Tibial artery (tissue), 4 donors: ENCODE measurements around the gene CARMIL1.

Source experiments
- DNase-seq, 2 donors: peaks; one replicate each; pipeline ENCODE4 v3.0.0-alpha.2; 2019
- H3K27ac ChIP-seq, 2 donors: fragments of 200-600 bp; sonication (generic) in 1 of 2; 1 replicate in 1 of 2; 2 replicates in 1 of 2; pipeline ENCODE4 v1.5.1; 2018 to 2019; ENCODE audit warnings: mild to moderate bottlenecking in 1 of 2
- H3K27me3 ChIP-seq, 2 donors: fragments of 200-600 bp; sonication (generic) in 1 of 2; one replicate each; pipeline versions ENCODE4 v1.5.1 to v1.6.0; 2016 to 2019
- H3K36me3 ChIP-seq, 3 donors: fragments of 200-600 bp; sonication (generic) in 2 of 3; one replicate each; pipeline ENCODE4 v1.5.1; 2016 to 2019; ENCODE audit warnings: mild to moderate bottlenecking in 2 of 3
- H3K4me1 ChIP-seq, 4 donors: fragments of 200-600 bp; sonication (generic) in 2 of 4; 1 replicate in 3 of 4; 2 replicates in 1 of 4; pipeline ENCODE4 v1.5.1; 2016 to 2019
- H3K4me3 ChIP-seq, 2 donors: fragments of 200-600 bp; sonication (generic) in 1 of 2; 1 replicate in 1 of 2; 2 replicates in 1 of 2; pipeline ENCODE4 v1.5.1; 2018 to 2019; ENCODE audit warnings: mild to moderate bottlenecking in 2 of 2
- H3K9me3 ChIP-seq, 3 donors: fragments of 200-600 bp; sonication (generic) in 1 of 3; one replicate each; pipeline ENCODE4 v1.5.1; 2016 to 2019
- intact Hi-C: fragments of 100-400 bp; cut with DNase I; formaldehyde crosslinking; loops from one replicate; pipeline ENCODE4 v1.15.0; 2023; ENCODE audit warnings: low total_unique reads
- TF ChIP-seq, protein P1 (sequence below), 2 experiments: fragments of 200-600 bp in 1 of 2; fragments of 450-650 bp in 1 of 2; IDR thresholded peaks; one replicate each; pipeline ENCODE4 v1.5.1; 2017 to 2019; ENCODE audit warnings: antibody characterized with exemption in 2 of 2, mild to moderate bottlenecking in 1 of 2, moderate library complexity in 1 of 2

CARMIL1 gene

DNA sequence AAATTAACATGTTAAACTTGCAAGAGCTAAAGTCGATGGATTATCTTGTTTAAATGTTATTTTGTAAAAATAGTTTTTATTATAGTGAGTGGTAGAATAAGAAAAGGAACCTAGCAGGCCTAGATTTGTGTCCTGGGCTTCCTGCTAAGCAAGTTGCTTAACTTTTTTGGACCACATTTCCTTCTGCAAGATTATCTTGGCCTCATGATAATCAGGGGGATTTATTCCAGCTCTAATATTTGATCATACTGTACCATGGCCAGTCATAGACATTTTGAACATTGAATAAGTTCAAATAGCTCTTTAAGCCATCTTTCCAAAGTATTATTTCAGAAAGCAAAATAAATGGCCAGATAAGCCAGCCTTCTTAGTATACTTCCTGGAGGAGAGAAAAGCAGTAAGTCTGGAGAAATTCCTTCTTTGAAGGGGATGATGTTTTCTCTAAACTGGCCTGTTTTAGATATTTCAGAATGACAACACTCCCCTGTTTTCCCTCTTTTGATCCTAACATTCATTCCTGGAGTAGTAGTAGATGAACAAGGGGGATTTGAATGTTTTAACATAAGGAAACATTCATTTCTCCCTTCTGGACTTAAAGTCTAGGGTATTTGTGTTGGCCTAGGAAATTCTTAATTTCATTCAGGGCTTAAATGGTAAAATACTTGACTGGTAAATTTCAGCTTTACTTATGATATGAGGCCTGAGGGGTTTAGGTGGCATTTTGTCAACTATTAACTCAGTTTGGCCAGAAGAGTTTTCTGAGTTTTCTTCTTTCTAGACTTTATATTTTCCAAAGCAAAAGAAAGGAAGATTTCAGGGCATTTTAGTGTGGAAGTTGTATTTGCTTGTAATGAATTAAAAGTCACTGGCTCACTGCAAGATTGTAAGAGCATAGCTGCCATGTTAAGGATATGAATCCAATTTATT, 264.1 kb downstream of the CARMIL1 start:
- Histone ChIP-seq H3K36me3 (peaks cover 24 to 37% (median 26%) of the 10 kb centered on the region in 3 donors), H3K27ac (no peak overlapping the region), H3K9me3 (no peaks in the 10 kb centered on the region), H3K4me3 (no peak overlapping the region), H3K27me3 (no peaks in the 10 kb centered on the region), H3K4me1 (no peaks in the 10 kb centered on the region)
- DNase-seq = no peak
- intact Hi-C loops = no loop called here
- TF ChIP-seq, protein P1, sequence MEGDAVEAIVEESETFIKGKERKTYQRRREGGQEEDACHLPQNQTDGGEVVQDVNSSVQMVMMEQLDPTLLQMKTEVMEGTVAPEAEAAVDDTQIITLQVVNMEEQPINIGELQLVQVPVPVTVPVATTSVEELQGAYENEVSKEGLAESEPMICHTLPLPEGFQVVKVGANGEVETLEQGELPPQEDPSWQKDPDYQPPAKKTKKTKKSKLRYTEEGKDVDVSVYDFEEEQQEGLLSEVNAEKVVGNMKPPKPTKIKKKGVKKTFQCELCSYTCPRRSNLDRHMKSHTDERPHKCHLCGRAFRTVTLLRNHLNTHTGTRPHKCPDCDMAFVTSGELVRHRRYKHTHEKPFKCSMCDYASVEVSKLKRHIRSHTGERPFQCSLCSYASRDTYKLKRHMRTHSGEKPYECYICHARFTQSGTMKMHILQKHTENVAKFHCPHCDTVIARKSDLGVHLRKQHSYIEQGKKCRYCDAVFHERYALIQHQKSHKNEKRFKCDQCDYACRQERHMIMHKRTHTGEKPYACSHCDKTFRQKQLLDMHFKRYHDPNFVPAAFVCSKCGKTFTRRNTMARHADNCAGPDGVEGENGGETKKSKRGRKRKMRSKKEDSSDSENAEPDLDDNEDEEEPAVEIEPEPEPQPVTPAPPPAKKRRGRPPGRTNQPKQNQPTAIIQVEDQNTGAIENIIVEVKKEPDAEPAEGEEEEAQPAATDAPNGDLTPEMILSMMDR (IDR thresholded peaks at IDR 0.05) = no peak

DNA sequence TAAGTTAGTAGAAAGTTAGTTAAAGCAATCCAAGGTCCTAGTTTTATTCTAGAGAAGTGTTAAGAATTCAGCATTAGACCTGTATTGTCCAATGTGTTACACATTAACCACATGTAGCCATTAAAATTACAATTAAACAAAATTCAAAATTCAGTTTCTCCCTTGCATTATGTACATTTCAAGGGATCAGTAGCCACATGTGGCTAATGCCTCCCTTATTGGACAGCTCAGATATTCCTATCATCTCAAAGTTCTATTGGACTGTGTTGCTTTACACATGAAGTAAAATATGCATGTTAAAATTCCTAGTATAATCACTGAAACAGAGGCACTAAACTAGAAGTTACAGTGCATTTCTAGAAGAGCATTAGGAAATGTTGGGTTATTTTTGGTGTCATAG, 265.7 kb downstream of the CARMIL1 start:
- TF ChIP-seq, protein P1 (IDR thresholded peaks at IDR 0.05) = no peak
- Histone ChIP-seq H3K4me1 (no peaks in the 10 kb centered on the region), H3K9me3 (no peaks in the 10 kb centered on the region), H3K36me3 (peaks cover 11 to 21% (median 12%) of the 10 kb centered on the region in 3 donors), H3K27me3 (no peaks in the 10 kb centered on the region), H3K27ac (no peak overlapping the region), H3K4me3 (no peak overlapping the region)
- intact Hi-C loops = no loop called here
- DNase-seq = no peak

DNA sequence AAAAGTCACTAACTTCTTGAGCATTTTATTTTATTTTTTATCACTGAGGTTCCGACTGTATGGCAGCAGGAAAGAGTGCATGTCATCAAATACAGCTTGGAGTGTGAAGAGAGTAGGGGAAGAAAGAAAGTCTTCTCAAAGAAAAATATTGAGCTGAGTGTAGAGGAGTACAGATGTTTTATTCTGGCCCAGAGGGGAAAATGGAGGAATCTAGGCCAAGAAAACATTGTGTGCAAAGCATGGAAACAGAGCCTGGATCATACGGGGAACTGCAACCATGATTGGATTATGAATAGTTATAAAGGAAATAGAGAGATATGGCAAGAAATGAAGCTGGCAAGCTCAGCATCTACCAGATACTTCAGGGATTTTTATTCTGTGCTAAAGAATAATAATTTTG, 268.6 kb downstream of the CARMIL1 start:
- Histone ChIP-seq H3K27ac (no peak overlapping the region), H3K4me3 (no peak overlapping the region), H3K9me3 (no peaks in the 10 kb centered on the region), H3K4me1 (no peaks in the 10 kb centered on the region), H3K36me3 (peaks cover 4 to 7% (median 5%) of the 10 kb centered on the region in 3 donors), H3K27me3 (no peaks in the 10 kb centered on the region)
- TF ChIP-seq, protein P1 (IDR thresholded peaks at IDR 0.05) = no peak
- no peak for DNase-seq
- intact Hi-C loops = no loop called here

DNA sequence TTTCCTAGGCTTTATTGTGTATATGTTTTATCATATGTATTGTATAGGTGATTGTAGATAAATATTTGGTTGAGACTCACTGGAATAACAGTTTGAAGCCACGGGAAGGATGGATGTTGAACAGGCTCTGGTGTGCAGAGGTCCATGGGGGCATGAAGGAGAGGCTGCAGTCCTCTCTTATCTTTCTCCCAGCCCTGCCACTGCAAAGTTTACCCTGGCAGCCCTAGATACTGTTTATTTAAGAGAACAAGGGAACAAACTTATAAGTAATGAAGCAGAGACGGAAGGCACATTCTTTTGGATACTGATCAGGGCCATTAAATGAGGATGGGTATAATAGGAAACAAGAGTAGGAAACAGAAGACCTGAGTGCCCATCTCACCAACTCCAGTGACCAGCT, 269.3 kb downstream of the CARMIL1 start:
- Histone ChIP-seq H3K27me3 (no peaks in the 10 kb centered on the region), H3K27ac (no peak overlapping the region), H3K4me3 (no peak overlapping the region), H3K4me1 (no peaks in the 10 kb centered on the region), H3K36me3 (peaks cover 4 to 7% (median 5%) of the 10 kb centered on the region in 3 donors), H3K9me3 (no peaks in the 10 kb centered on the region)
- TF ChIP-seq, protein P1 (IDR thresholded peaks at IDR 0.05) = no peak
- intact Hi-C loops = no loop called here
- DNase-seq = no peak

DNA sequence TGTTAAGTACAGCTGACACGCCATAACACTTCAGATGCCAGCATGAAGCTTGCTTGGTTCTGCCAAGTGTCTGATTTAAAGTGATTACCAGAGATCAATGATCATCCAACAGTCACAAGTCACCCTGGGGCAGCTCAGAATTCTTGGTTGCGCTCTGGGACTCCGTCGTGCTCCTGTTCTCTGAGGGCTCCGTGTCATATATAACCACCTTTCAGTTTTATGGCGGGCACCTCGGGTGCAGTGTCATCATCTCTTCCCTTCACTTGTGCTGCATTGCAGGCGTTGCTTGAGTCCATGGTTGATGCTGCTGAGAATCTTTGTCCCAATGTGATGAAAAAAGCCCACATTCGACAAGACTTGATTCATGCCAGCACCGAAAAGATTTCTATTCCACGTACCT, 271.5 kb downstream of the CARMIL1 start:
- H3K27ac ChIP-seq = no peak overlapping the region
- no peak for DNase-seq
- H3K27me3 ChIP-seq = no peaks in the 10 kb centered on the region
- intact Hi-C loops = no loop called here
- peaks cover 4 to 7% (median 5%) of the 10 kb centered on the region in 3 donors for H3K36me3 ChIP-seq
- H3K9me3 ChIP-seq = no peaks in the 10 kb centered on the region
- TF ChIP-seq, protein P1 (IDR thresholded peaks at IDR 0.05) = no peak
- no peak overlapping the region for H3K4me3 ChIP-seq
- H3K4me1 ChIP-seq = no peaks in the 10 kb centered on the region
